Activated naive CD8-positive, alpha-beta T cell (primary cell): Measurements from ENCODE around the gene EHBP1L1.

Experiments
- H3K27ac Mint-ChIP-seq: one replicate; pipeline ENCODE4 v1.8.0; 2021; ENCODE audit warnings: mixed read lengths
- H3K27me3 Mint-ChIP-seq: one replicate; pipeline ENCODE4 v1.8.0; 2021; ENCODE audit warnings: mixed read lengths
- H3K36me3 Mint-ChIP-seq: one replicate; pipeline ENCODE4 v1.8.0; 2021; ENCODE audit warnings: mixed read lengths
- H3K4me1 Mint-ChIP-seq: one replicate; pipeline ENCODE4 v1.8.0; 2021; ENCODE audit warnings: low read depth, mixed read lengths
- H3K4me3 Mint-ChIP-seq: one replicate; pipeline ENCODE4 v1.8.0; 2021; ENCODE audit warnings: mild to moderate bottlenecking, mixed read lengths
- H3K9me3 Mint-ChIP-seq: one replicate; pipeline ENCODE4 v1.8.0; 2021; ENCODE audit warnings: low read depth, mixed read lengths

EHBP1L1 gene

GRCh38 chr11:65617136-65617850 is 41.4 kb downstream of the EHBP1L1 start:
- H3K4me3 Mint-ChIP-seq = peak overlapping the region; percentile 98

DNA sequence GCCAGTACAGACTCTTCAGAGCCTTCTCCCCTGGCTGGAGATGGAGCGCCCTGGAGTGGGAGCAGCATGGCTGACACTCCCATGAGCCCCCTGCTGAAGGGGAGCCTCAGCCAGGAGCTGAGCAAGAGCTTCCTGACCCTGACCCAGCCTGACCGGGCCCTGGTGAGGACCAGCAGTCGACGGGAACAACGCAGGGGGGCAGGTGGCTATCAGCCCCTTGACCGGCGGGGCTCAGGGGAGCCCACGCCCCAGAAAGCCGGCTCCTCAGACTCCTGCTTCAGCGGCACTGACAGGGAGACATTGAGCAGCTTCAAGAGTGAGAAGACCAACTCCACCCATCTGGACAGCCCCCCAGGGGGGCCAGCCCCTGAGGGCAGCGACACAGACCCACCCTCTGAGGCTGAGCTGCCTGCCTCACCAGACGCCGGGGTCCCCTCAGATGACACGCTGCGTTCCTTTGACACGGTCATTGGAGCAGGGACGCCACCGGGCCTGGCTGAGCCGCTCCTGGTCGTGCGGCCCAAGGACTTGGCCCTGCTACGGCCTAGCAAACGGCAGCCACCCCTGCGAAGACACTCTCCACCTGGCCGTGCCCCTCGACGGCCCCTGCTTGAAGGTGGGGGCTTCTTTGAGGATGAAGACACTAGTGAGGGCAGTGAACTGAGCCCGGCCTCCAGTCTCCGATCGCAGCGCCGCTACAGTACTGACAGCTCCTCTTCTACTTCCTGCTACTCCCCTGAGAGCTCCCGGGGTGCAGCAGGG is 42.3 kb downstream of the EHBP1L1 start:
- Mint-ChIP-seq H3K4me3 (peak overlapping the region; percentile 98), H3K4me1 (peaks cover 21% of the 10 kb centered on the region), H3K9me3 (no peaks in the 10 kb centered on the region), H3K27ac (no peak overlapping the region), H3K27me3 (no peaks in the 10 kb centered on the region), H3K36me3 (peaks cover 5% of the 10 kb centered on the region)

More at GRCh38 chr11:65617136-65617850, 41.4 kb downstream of the EHBP1L1 start:
- Mint-ChIP-seq H3K27me3 (no peaks in the 10 kb centered on the region), H3K4me1 (peaks cover 29% of the 10 kb centered on the region), H3K27ac (peak overlapping the region; percentile 89), H3K36me3 (peaks cover 5% of the 10 kb centered on the region), H3K9me3 (no peaks in the 10 kb centered on the region)

- Mint-ChIP-seq H3K27ac (no peak overlapping the region), H3K9me3 (no peaks in the 10 kb centered on the region), H3K4me1 (peaks cover 20% of the 10 kb centered on the region), H3K4me3 (no peak overlapping the region), H3K36me3 (peaks cover 5% of the 10 kb centered on the region), H3K27me3 (no peaks in the 10 kb centered on the region)
Measured at GRCh38 chr11:65618763-65619162, 42.9 kb downstream of the EHBP1L1 start.

- Mint-ChIP-seq H3K4me3 (no peak overlapping the region), H3K36me3 (peaks cover 5% of the 10 kb centered on the region), H3K27me3 (no peaks in the 10 kb centered on the region), H3K27ac (no peak overlapping the region), H3K9me3 (no peaks in the 10 kb centered on the region), H3K4me1 (peaks cover 19% of the 10 kb centered on the region)
Measured at GRCh38 chr11:65619281-65619928, 43.6 kb downstream of the EHBP1L1 start.

- no peaks in the 10 kb centered on the region for H3K9me3 Mint-ChIP-seq
- no peaks in the 10 kb centered on the region for H3K27me3 Mint-ChIP-seq
- H3K27ac Mint-ChIP-seq = no peak overlapping the region
- peaks cover 5% of the 10 kb centered on the region for H3K36me3 Mint-ChIP-seq
- peaks cover 19% of the 10 kb centered on the region for H3K4me1 Mint-ChIP-seq
- no peak overlapping the region for H3K4me3 Mint-ChIP-seq
Measured at GRCh38 chr11:65620666-65621065, 44.8 kb downstream of the EHBP1L1 start.

GRCh38 chr11:65621460-65621859 is 45.6 kb downstream of the EHBP1L1 start:
- no peak overlapping the region for H3K4me3 Mint-ChIP-seq
- no peak overlapping the region for H3K27ac Mint-ChIP-seq
- no peaks in the 10 kb centered on the region for H3K27me3 Mint-ChIP-seq
- H3K9me3 Mint-ChIP-seq = no peaks in the 10 kb centered on the region
- peaks cover 20% of the 10 kb centered on the region for H3K4me1 Mint-ChIP-seq
- H3K36me3 Mint-ChIP-seq = peaks cover 3% of the 10 kb centered on the region

GRCh38 chr11:65622011-65622410 is 46.2 kb downstream of the EHBP1L1 start:
- no peaks in the 10 kb centered on the region for H3K36me3 Mint-ChIP-seq
- no peaks in the 10 kb centered on the region for H3K9me3 Mint-ChIP-seq
- peaks cover 15% of the 10 kb centered on the region for H3K4me1 Mint-ChIP-seq
- no peaks in the 10 kb centered on the region for H3K27me3 Mint-ChIP-seq
- H3K27ac Mint-ChIP-seq = no peak overlapping the region
- H3K4me3 Mint-ChIP-seq = no peak overlapping the region

- Mint-ChIP-seq H3K36me3 (no peaks in the 10 kb centered on the region), H3K9me3 (no peaks in the 10 kb centered on the region), H3K27ac (no peak overlapping the region), H3K27me3 (no peaks in the 10 kb centered on the region), H3K4me1 (peaks cover 10% of the 10 kb centered on the region), H3K4me3 (no peak overlapping the region)
Measured at GRCh38 chr11:65623177-65623576, 47.3 kb downstream of the EHBP1L1 start.

DNA sequence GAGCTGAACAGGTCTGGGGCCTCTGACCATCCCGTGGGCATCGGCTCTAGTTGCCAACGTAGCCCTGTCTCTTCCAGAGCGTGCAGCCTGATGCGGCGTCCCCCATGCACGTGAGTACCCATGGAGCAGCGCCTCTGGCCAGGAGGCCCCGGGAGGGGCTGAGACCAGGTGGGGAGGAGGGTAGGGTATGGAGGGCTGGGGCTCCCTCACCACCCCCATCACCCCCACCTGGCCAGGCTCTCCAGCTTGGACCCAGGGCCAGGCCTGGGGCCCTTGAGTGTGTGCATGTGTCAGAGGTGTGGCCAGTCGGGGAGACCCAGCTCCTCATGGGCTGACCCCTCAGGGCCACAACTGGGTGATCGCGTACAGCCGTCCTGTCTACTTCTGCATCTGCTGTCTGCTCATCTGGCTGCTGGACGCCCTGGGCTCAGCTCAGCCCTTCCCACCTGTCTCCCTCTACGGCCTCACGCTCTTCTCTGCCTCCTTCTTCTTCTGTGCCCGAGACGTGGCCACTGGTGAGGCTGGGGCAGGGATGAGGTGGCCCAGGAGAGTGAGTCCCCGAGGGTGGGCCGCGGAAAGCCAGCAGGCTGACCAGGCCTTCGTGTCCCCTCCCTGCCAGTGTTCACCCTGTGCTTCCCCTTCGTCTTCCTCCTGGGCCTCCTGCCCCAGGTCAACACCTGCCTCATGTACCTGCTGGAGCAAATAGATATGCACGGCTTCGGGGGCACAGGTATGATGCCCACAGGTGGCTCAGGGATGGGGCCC is 48.2 kb downstream of the EHBP1L1 start:
- H3K4me3 Mint-ChIP-seq = peak overlapping the region; percentile 22
- no peaks in the 10 kb centered on the region for H3K27me3 Mint-ChIP-seq
- no peaks in the 10 kb centered on the region for H3K36me3 Mint-ChIP-seq
- peaks cover 9% of the 10 kb centered on the region for H3K4me1 Mint-ChIP-seq
- no peak overlapping the region for H3K27ac Mint-ChIP-seq
- no peaks in the 10 kb centered on the region for H3K9me3 Mint-ChIP-seq

DNA sequence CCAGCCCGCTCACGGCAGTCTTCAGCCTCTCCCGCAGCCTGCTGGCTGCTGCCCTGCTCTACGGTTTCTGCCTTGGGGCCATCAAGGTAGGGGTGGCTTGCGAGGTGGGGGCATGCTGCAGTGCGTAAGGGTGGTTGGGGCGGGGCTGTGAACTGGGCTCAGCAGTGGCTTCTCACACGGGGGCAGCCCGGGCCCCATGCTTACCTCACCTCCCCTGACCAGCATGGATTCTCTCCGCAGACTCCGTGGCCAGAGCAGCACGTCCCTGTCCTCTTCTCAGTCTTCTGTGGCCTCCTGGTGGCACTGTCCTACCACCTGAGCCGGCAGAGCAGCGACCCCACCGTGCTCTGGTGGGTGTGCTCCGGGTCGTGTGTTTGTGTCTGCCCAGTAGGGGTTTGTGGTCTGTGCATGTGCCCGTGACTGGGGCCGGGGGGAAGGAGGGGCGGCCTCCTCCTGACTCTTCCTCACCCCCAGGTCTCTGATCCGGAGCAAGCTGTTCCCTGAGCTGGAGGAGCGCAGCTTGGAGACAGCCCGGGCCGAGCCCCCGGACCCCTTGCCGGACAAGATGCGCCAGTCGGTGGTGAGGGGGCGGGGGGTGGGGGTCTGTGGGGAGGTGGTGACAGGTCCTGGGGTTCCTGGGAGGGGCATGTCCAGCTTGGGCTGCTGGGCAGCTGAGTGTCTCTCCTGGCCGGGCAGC is 49.2 kb downstream of the EHBP1L1 start:
- no peaks in the 10 kb centered on the region for H3K27me3 Mint-ChIP-seq
- H3K9me3 Mint-ChIP-seq = no peaks in the 10 kb centered on the region
- H3K36me3 Mint-ChIP-seq = no peaks in the 10 kb centered on the region
- H3K27ac Mint-ChIP-seq = no peak overlapping the region
- peaks cover 4% of the 10 kb centered on the region for H3K4me1 Mint-ChIP-seq
- H3K4me3 Mint-ChIP-seq = no peak overlapping the region

DNA sequence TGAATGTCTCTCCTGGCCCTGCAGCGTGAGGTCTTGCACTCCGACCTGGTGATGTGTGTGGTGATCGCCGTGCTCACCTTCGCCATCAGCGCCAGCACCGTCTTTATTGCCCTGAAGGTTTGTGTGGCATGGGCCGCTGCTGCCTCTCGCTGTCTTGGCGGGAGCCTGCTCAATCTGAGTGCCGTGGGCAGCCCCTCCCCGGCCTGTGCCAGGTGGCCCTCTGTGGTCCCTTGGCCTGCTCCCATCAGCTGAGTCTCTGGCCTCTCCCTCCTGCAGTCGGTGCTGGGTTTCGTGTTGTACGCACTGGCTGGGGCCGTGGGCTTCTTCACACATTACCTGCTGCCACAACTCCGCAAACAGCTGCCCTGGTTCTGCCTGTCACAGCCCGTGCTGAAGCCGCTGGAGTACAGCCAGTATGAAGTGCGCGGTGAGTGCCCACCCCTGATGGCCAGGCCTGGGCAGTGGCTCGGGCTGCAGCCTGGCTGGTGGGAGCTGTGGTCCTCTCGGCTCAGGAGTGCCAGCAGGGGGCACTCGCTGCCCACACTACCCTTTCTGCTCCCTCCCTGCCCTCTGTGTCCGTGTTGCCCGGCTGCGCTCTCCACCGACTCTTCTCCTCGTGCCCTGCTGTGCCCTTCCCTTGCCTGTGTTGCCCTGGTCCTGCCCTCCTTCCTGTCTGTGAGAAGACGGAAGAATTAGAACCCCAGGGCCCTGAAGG is 49.9 kb downstream of the EHBP1L1 start:
- H3K36me3 Mint-ChIP-seq = no peaks in the 10 kb centered on the region
- H3K27ac Mint-ChIP-seq = no peak overlapping the region
- H3K27me3 Mint-ChIP-seq = no peaks in the 10 kb centered on the region
- no peaks in the 10 kb centered on the region for H3K9me3 Mint-ChIP-seq
- H3K4me1 Mint-ChIP-seq = peaks cover 4% of the 10 kb centered on the region
- H3K4me3 Mint-ChIP-seq = no peak overlapping the region

DNA sequence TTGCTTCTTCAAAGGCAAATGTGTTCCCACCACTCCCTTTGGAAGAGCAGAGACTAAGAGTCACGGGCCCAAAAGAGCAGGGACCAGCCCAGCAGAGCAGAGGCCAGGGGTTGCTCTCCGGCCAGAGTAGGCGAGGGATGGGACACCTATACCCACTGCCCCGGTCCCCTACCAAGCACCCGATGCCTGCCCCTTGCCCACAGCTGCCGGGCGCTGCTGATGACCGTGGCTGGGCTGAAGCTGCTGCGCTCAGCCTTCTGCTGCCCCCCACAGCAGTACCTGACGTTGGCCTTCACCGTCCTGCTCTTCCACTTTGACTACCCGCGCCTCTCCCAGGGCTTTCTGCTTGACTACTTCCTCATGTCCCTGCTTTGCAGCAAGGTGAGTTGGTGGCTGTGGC is 51.3 kb downstream of the EHBP1L1 start:
- Mint-ChIP-seq H3K27ac (no peak overlapping the region), H3K4me1 (peaks cover 4% of the 10 kb centered on the region), H3K9me3 (no peaks in the 10 kb centered on the region), H3K27me3 (no peaks in the 10 kb centered on the region), H3K36me3 (no peaks in the 10 kb centered on the region), H3K4me3 (no peak overlapping the region)

DNA sequence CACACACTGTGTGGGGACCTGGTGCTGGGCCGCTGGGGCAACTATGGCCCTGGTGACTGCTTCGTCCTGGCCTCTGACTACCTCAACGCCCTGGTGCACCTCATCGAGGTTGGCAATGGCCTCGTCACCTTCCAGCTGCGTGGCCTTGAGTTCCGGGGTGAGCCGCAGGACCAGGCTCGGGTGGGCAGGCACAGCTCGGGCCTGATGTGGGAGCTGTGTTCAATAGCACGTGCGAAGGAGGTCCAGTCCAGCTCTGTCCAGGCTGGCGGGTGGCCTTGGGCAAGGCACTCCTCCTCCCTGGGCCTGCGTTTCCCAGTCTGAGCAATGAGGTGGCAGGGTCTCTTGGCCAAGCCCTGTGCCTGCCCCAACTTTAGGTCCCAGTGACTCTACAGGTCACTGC is 53.7 kb downstream of the EHBP1L1 start:
- no peaks in the 10 kb centered on the region for H3K9me3 Mint-ChIP-seq
- no peak overlapping the region for H3K4me3 Mint-ChIP-seq
- H3K36me3 Mint-ChIP-seq = no peaks in the 10 kb centered on the region
- H3K4me1 Mint-ChIP-seq = peaks cover 11% of the 10 kb centered on the region
- H3K27me3 Mint-ChIP-seq = no peaks in the 10 kb centered on the region
- H3K27ac Mint-ChIP-seq = no peak overlapping the region

DNA sequence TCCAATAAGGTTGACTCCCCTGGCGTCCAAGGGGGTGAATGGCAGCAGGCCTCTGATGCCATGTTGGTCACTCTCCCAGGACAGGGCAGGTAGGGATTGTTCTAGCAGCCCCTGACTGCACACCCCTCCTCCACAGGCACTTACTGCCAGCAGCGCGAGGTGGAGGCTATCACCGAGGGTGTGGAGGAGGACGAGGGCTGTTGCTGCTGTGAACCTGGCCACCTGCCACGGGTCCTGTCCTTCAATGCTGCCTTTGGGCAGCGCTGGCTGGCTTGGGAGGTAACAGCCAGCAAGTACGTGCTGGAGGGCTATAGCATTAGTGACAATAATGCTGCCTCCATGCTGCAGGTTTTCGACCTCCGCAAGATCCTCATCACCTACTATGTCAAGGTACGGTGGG is 54.4 kb downstream of the EHBP1L1 start:
- Mint-ChIP-seq H3K4me1 (peaks cover 16% of the 10 kb centered on the region), H3K27me3 (no peaks in the 10 kb centered on the region), H3K4me3 (no peak overlapping the region), H3K36me3 (no peaks in the 10 kb centered on the region), H3K9me3 (no peaks in the 10 kb centered on the region), H3K27ac (no peak overlapping the region)
